ENCODE measurements around the gene JAML.

DNA sequence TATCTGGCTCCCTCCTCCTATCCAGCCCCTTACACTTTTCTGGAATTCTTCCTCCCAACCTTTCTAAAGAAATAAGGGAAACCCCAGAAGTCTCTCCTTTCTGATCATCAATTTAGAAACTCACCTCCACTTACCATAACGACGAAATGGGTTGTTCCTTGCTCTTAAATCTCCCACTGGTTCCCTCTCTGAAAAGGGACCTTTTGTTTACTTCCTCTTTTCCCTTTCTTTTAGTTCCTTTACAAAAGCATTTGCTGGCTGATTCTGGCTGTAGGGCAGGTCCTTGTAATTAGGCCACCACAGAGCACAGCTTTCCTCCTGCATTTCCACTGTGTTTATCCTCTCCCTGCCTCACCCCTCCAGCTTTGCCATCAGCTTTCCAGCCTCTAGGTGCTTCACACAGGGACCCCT, 12.0 kb downstream of the JAML start:
- TF ChIP-seq USF2 (IDR thresholded peaks at IDR 0.05; ENCODE audit: low read depth, low read length) (no peak), CTCF (conservative IDR thresholded peaks at IDR 0.05; ENCODE audit: low read depth, low read length) (no peak), POLR2A (IDR thresholded peaks at IDR 0.05; ENCODE audit: low read depth, low read length) (no peak), MAFK (IDR thresholded peaks at IDR 0.05; ENCODE audit: low read depth, low read length) (no peak)
